Neural progenitor cell (in vitro differentiated cells): ENCODE data around the gene FCAR.

Source experiments
- EZH2 ChIP-seq: fragments of 200-600 bp; sonication (generic); IDR thresholded peaks from 2 replicates; pipeline ENCODE4 v1.6.1; 2017; ENCODE audit warnings: antibody characterized with exemption, mild to moderate bottlenecking, moderate library complexity
- EZH2phosphoT487 ChIP-seq: fragments of 200-600 bp; sonication (generic); IDR thresholded peaks from 2 replicates; pipeline ENCODE4 v1.6.1; 2017; ENCODE audit warnings: antibody characterized with exemption
- TF ChIP-seq, protein P1 (sequence below): fragments of 200-600 bp; sonication (generic); IDR thresholded peaks from 2 replicates; pipeline ENCODE4 v1.5.1; 2017; ENCODE audit warnings: antibody characterized with exemption, mild to moderate bottlenecking

DNA sequence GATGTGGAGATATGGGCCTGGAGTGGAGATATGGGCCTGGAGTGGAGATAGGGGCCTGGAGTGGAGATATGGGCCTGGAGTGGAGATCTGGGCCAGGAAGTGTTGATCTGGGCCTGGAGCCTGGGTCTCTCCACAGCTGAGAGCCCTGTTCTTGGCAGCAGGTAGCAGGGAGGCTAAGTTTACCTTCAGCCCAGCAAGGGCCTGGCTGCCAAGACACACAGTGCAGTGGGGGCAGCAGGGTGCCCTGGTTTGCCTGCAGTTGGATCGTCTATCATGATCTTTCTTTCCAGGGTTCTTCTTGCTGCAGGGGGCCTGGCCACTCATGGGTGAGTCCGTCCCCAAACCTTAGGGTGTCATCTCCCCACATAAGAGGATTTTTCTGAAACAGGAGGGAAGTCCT lies 23.1 kb upstream of the FCAR start:
- TF ChIP-seq EZH2 (no peak), EZH2phosphoT487 (no peak)
- TF ChIP-seq, protein P1, sequence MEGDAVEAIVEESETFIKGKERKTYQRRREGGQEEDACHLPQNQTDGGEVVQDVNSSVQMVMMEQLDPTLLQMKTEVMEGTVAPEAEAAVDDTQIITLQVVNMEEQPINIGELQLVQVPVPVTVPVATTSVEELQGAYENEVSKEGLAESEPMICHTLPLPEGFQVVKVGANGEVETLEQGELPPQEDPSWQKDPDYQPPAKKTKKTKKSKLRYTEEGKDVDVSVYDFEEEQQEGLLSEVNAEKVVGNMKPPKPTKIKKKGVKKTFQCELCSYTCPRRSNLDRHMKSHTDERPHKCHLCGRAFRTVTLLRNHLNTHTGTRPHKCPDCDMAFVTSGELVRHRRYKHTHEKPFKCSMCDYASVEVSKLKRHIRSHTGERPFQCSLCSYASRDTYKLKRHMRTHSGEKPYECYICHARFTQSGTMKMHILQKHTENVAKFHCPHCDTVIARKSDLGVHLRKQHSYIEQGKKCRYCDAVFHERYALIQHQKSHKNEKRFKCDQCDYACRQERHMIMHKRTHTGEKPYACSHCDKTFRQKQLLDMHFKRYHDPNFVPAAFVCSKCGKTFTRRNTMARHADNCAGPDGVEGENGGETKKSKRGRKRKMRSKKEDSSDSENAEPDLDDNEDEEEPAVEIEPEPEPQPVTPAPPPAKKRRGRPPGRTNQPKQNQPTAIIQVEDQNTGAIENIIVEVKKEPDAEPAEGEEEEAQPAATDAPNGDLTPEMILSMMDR, result no peak
